Ramos (cell line): ENCODE measurements around the gene DPP10.

Experiments used
- in situ Hi-C: fragments of 300-500 bp; cut with MboI; formaldehyde crosslinking; loops from one replicate; pipeline ENCODE4 v1.14.3; 2022; ENCODE audit warnings: low sequenced_read_pairs; ENCODE audit not compliant: unreplicated experiment

DPP10 gene

DNA sequence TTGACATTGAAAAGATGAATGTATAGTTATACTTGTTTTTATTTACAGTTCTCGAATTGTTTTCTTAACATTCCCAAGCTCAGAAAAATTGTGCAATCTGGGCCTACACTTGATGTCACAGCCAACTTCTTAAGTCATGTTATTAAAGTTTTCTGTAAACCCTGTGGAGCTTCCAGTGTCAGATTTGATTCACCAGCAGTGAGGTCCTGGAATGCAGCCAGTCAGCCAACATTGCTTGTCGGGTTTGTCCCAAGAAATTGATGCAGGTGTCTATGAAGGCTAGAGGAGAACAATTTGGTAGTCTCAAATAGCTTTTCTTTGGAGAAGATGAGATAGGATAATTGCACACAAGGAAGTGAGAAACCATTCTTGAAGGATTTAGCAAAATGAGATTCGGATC lies 732.2 kb downstream of the DPP10 start:
- in situ Hi-C loops = no loop called here

GRCh38 chr2:115183144-115183543 lies 740.7 kb downstream of the DPP10 start:
- in situ Hi-C loops = no loop called here

GRCh38 chr2:115190459-115190858 lies 748.0 kb downstream of the DPP10 start:
- in situ Hi-C loops = no loop called here

- in situ Hi-C loops = no loop called here
Measured at GRCh38 chr2:115194623-115195022, 752.2 kb downstream of the DPP10 start.

DNA sequence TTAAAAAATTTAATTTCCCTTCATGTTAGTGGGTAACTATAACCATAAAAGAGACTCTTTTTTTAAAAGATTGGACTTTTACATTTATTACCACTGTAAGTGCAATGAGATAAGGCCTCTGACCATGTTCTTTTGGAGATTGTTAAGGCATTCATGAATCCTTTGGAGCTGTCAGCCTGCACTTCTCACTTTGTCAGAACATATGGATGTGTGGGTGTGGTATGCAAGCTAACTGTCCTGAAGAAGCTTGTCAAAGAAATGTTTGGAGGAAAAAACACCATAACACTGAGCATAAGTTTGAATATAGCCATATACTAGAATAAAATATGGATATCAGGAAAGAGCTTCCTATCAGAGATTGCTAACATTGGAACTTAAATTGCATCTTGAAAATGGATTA lies 754.1 kb downstream of the DPP10 start:
- in situ Hi-C loops = no loop called here

- in situ Hi-C loops = no loop called here
Measured at GRCh38 chr2:115199966-115200365, 757.5 kb downstream of the DPP10 start.

- in situ Hi-C loops = no loop called here
Measured at GRCh38 chr2:115201386-115201785, 758.9 kb downstream of the DPP10 start.

- in situ Hi-C loops = no loop called here
Measured at GRCh38 chr2:115208493-115209164, 766.2 kb downstream of the DPP10 start.

DNA sequence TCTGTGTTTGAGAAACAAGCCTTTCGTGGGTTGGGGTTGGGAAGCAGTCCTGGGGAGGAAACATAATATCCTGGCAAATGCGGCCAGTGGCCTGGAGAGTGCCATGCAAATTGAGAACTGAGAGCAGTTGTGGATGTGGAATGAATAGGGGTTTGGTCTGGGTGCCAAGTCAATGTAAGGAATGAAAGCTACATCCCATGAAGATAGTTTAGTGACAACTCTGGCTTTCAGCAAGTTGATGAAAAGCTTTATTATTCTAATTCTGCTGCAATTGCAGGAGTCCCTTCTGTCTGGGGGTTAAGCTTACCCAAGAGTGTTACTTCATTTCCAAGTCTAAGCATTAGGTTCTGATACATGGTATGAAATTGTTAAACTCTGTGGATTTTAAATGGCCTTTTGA lies 771.6 kb downstream of the DPP10 start:
- in situ Hi-C loops = no loop called here

- in situ Hi-C loops = no loop called here
Measured at GRCh38 chr2:115219296-115219695, 776.9 kb downstream of the DPP10 start.

DNA sequence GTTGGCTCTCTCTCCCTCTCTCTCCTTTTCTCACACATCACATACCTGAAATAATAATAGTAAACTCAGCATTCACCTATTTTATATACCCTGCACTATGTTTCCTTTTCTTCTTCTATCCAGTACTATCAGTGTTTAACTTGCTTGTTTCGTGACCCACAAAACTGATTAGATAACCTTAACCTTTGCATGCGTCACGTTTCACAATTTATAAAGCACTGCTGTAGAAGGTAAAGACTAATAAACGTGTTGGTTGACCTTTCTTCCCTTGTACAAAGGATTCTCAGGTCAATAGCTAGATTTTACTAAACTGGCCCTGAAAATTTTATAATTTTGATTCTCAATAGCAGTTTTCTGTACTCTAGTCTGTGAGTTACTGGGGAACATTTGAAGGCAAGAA lies 791.7 kb downstream of the DPP10 start:
- in situ Hi-C loops = no loop called here

- in situ Hi-C loops = no loop called here
Measured at GRCh38 chr2:115234737-115235136, 792.3 kb downstream of the DPP10 start.

- in situ Hi-C loops = no loop called here
Measured at GRCh38 chr2:115248066-115248465, 805.6 kb downstream of the DPP10 start.

DNA sequence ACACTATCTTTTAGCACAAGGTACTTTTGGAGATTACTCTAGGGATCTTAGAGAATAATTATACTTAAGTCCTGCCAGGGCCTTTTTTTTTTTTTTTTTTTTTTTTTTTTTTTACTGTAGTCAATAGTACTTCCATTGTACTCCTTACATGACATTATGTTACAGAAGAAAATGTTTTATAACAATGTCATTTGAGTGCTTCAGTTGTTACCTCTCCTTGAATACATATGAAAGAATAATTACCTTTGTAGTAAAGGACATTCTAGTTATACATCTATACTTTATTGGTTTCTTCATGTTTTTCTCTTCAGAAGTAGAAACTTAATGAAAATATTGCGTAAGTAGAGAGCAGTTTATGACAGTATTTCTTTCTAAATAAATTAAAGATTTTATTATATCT lies 834.9 kb downstream of the DPP10 start:
- in situ Hi-C loops = no loop called here

- in situ Hi-C loops = no loop called here
Measured at GRCh38 chr2:115285416-115285815, 843.0 kb downstream of the DPP10 start.

GRCh38 chr2:115290478-115290877 lies 848.0 kb downstream of the DPP10 start:
- in situ Hi-C loops = no loop called here

DNA sequence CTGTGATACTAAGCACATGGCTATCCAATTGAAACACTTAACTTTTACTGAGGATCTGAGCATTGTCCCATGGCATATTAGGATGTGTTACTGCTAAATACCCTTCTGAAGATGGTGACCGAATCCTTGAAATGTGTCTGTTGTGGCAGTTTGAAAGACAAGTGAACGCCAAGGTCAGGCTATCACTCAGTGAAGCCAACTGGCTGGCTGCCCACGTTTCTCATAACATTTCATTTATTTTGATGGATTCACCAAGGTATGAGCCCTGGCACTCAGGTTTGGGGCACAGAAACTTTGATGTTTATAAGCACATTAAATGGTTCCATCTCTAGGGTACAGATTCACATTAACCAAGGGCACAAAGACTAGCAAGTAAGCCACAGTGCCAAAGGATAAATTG lies 850.3 kb downstream of the DPP10 start:
- in situ Hi-C loops = no loop called here

DNA sequence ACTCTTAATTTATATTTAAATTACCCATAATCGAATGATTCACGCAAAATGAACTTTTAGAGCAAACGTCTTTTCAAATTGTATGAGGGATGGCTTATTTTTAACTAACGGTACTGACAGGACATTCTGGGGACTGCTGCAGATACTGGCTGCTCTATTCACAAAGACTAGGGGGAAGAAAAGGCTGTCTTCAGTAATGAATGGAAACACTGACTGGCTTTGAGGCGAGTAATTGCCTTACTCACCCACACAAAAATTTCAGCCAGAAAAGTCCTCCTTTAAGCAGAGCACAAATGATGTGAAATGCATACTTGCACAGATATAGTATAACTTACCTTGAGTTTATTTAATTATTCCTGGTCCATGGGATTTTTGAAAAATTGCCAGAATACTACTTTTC lies 852.6 kb downstream of the DPP10 start:
- in situ Hi-C loops = no loop called here

GRCh38 chr2:115297056-115297455 lies 854.6 kb downstream of the DPP10 start:
- in situ Hi-C loops = no loop called here

GRCh38 chr2:115299199-115299598 lies 856.8 kb downstream of the DPP10 start:
- in situ Hi-C loops = no loop called here

- in situ Hi-C loops = no loop called here
Measured at GRCh38 chr2:115305712-115306111, 863.3 kb downstream of the DPP10 start.

- in situ Hi-C loops = no loop called here
Measured at GRCh38 chr2:115314119-115314518, 871.7 kb downstream of the DPP10 start.

DNA sequence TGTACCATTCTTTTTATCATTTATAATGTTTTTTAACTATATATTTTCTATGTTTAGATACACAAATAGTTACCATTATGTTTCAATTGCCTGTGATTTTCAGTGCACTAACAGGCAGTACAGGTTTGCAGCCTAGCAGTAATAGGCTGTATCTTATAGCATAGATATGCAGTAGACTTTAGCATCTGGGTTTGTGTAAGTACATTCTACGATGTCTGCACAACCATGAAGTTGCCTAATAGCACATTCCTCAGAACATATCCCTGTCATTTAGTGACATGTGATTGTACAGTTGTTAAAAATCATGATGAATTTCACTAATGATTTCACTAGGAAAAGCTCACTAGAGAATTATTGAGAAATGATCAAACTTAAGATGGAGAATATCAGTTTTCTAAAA lies 884.6 kb downstream of the DPP10 start:
- in situ Hi-C loops = no loop called here
